ENCODE measurements around the gene INKA2. TPM values are rescaled to one million over a fixed set of nuclear protein-coding genes. Genes with fewer than 3 reads are reported as not detected.

Gene INKA2
- polyA plus RNA-seq, 4 donors = 0.22 to 4.4 (median 1.2) TPM

GRCh38 chr1:111727056-111727455, 12.1 kb downstream of the INKA2 start:
- FAIRE-seq = no peak
- DNase-seq = no peak
- H3K27ac ChIP-seq (ENCODE audit: low read depth in 1 of 3, low read length in 2 of 3) = no peak overlapping the region
- WGBS, 3 donors = 87 to 93% (median 89%) methylated on average over 17 to 18 of the region's 18 CpGs
- no peak overlapping the region for H3K4me3 ChIP-seq (ENCODE audit: low read depth in 1 of 3, low read length in 3 of 3)
- no peaks in the 10 kb centered on the region for H3K27me3 ChIP-seq (ENCODE audit: control insufficient read depth in 3 of 3, insufficient read depth in 3 of 3, low read length in 3 of 3)
- H3K9me3 ChIP-seq (ENCODE audit: control insufficient read depth in 2 of 2, insufficient read depth in 1 of 2, low read depth in 1 of 2, low read length in 1 of 2) = no peaks in the 10 kb centered on the region
- H3K4me1 ChIP-seq (ENCODE audit: control insufficient read depth in 3 of 3, insufficient read depth in 2 of 3, low read depth in 1 of 3, low read length in 2 of 3) = no peaks in the 10 kb centered on the region
- H3K36me3 ChIP-seq (ENCODE audit: control insufficient read depth in 3 of 3, insufficient read depth in 2 of 3, low read depth in 1 of 3, low read length in 3 of 3) = peaks cover 0 to 9% (median 0%) of the 10 kb centered on the region in 3 donors

- no peak for DNase-seq
- 18 to 58% (median 54%) methylated on average over 4 to 5 of the region's 5 CpGs for WGBS, 3 donors
- no peak for FAIRE-seq
- Histone ChIP-seq H3K36me3 (ENCODE audit: control insufficient read depth in 3 of 3, insufficient read depth in 2 of 3, low read depth in 1 of 3, low read length in 3 of 3) (peaks cover 0 to 7% (median 0%) of the 10 kb centered on the region in 3 donors), H3K9me3 (ENCODE audit: control insufficient read depth in 2 of 2, insufficient read depth in 1 of 2, low read depth in 1 of 2, low read length in 1 of 2) (no peaks in the 10 kb centered on the region), H3K4me3 (ENCODE audit: low read depth in 1 of 3, low read length in 3 of 3) (no peak overlapping the region), H3K4me1 (ENCODE audit: control insufficient read depth in 3 of 3, insufficient read depth in 2 of 3, low read depth in 1 of 3, low read length in 2 of 3) (no peaks in the 10 kb centered on the region), H3K27ac (ENCODE audit: low read depth in 1 of 3, low read length in 2 of 3) (no peak overlapping the region), H3K27me3 (ENCODE audit: control insufficient read depth in 3 of 3, insufficient read depth in 3 of 3, low read length in 3 of 3) (no peaks in the 10 kb centered on the region)
Observed at GRCh38 chr1:111725192-111725591, 14.0 kb downstream of the INKA2 start.

- FAIRE-seq (no peak), DNase-seq (no peak)
- no peaks in the 10 kb centered on the region for H3K4me1 ChIP-seq (ENCODE audit: control insufficient read depth in 3 of 3, insufficient read depth in 2 of 3, low read depth in 1 of 3, low read length in 2 of 3)
- H3K27me3 ChIP-seq (ENCODE audit: control insufficient read depth in 3 of 3, insufficient read depth in 3 of 3, low read length in 3 of 3) = no peaks in the 10 kb centered on the region
- 22 to 50% (median 23%) methylated on average over 1 of the region's 1 CpG for WGBS, 3 donors
- H3K4me3 ChIP-seq (ENCODE audit: low read depth in 1 of 3, low read length in 3 of 3) = no peak overlapping the region
- no peaks in the 10 kb centered on the region for H3K9me3 ChIP-seq (ENCODE audit: control insufficient read depth in 2 of 2, insufficient read depth in 1 of 2, low read depth in 1 of 2, low read length in 1 of 2)
- peaks cover 0 to 7% (median 0%) of the 10 kb centered on the region in 3 donors for H3K36me3 ChIP-seq (ENCODE audit: control insufficient read depth in 3 of 3, insufficient read depth in 2 of 3, low read depth in 1 of 3, low read length in 3 of 3)
- no peak overlapping the region for H3K27ac ChIP-seq (ENCODE audit: low read depth in 1 of 3, low read length in 2 of 3)
Observed at GRCh38 chr1:111723871-111724270, 15.3 kb downstream of the INKA2 start.

- 51 to 68% (median 57%) methylated on average over 7 of the region's 7 CpGs for WGBS, 3 donors
Observed at GRCh38 chr1:111723091-111723806, 15.9 kb downstream of the INKA2 start.

GRCh38 chr1:111720977-111721786, 18.0 kb downstream of the INKA2 start:
- Histone ChIP-seq H3K4me3 (ENCODE audit: low read depth in 1 of 3, low read length in 3 of 3) (no peak overlapping the region), H3K4me1 (ENCODE audit: control insufficient read depth in 3 of 3, insufficient read depth in 2 of 3, low read depth in 1 of 3, low read length in 2 of 3) (no peaks in the 10 kb centered on the region), H3K36me3 (ENCODE audit: control insufficient read depth in 3 of 3, insufficient read depth in 2 of 3, low read depth in 1 of 3, low read length in 3 of 3) (peaks cover 0 to 3% (median 2%) of the 10 kb centered on the region in 3 donors), H3K27ac (ENCODE audit: low read depth in 1 of 3, low read length in 2 of 3) (peak overlapping the region in 1 of 3 donors; percentile 35), H3K27me3 (ENCODE audit: control insufficient read depth in 3 of 3, insufficient read depth in 3 of 3, low read length in 3 of 3) (no peaks in the 10 kb centered on the region), H3K9me3 (ENCODE audit: control insufficient read depth in 2 of 2, insufficient read depth in 1 of 2, low read depth in 1 of 2, low read length in 1 of 2) (no peaks in the 10 kb centered on the region)
- DNase-seq = no peak
- WGBS, 3 donors = 67 to 72% (median 71%) methylated on average over 10 of the region's 10 CpGs
- FAIRE-seq = no peak

More at GRCh38 chr1:111723091-111723806, 15.9 kb downstream of the INKA2 start:
- Histone ChIP-seq H3K27me3 (ENCODE audit: control insufficient read depth in 3 of 3, insufficient read depth in 3 of 3, low read length in 3 of 3) (no peaks in the 10 kb centered on the region), H3K4me3 (ENCODE audit: low read depth in 1 of 3, low read length in 3 of 3) (no peak overlapping the region), H3K27ac (ENCODE audit: low read depth in 1 of 3, low read length in 2 of 3) (no peak overlapping the region), H3K4me1 (ENCODE audit: control insufficient read depth in 3 of 3, insufficient read depth in 2 of 3, low read depth in 1 of 3, low read length in 2 of 3) (no peaks in the 10 kb centered on the region), H3K36me3 (ENCODE audit: control insufficient read depth in 3 of 3, insufficient read depth in 2 of 3, low read depth in 1 of 3, low read length in 3 of 3) (peaks cover 0 to 7% (median 0%) of the 10 kb centered on the region in 3 donors), H3K9me3 (ENCODE audit: control insufficient read depth in 2 of 2, insufficient read depth in 1 of 2, low read depth in 1 of 2, low read length in 1 of 2) (no peaks in the 10 kb centered on the region)
- DNase-seq = peak in 1 of 2 donors; percentile 35
- FAIRE-seq = no peak

GRCh38 chr1:111720274-111720976, 18.8 kb downstream of the INKA2 start:
- Histone ChIP-seq H3K36me3 (ENCODE audit: control insufficient read depth in 3 of 3, insufficient read depth in 2 of 3, low read depth in 1 of 3, low read length in 3 of 3) (peaks cover 0 to 3% (median 2%) of the 10 kb centered on the region in 3 donors), H3K27me3 (ENCODE audit: control insufficient read depth in 3 of 3, insufficient read depth in 3 of 3, low read length in 3 of 3) (no peaks in the 10 kb centered on the region), H3K27ac (ENCODE audit: low read depth in 1 of 3, low read length in 2 of 3) (peak overlapping the region in 1 of 3 donors; percentile 35), H3K4me1 (ENCODE audit: control insufficient read depth in 3 of 3, insufficient read depth in 2 of 3, low read depth in 1 of 3, low read length in 2 of 3) (no peaks in the 10 kb centered on the region), H3K9me3 (ENCODE audit: control insufficient read depth in 2 of 2, insufficient read depth in 1 of 2, low read depth in 1 of 2, low read length in 1 of 2) (no peaks in the 10 kb centered on the region), H3K4me3 (ENCODE audit: low read depth in 1 of 3, low read length in 3 of 3) (no peak overlapping the region)
- 65 to 68% (median 65%) methylated on average over 7 of the region's 7 CpGs for WGBS, 3 donors
- DNase-seq (no peak), FAIRE-seq (no peak)

GRCh38 chr1:111719674-111720132, 19.5 kb downstream of the INKA2 start:
- no peak for FAIRE-seq
- no peak overlapping the region for H3K4me3 ChIP-seq (ENCODE audit: low read depth in 1 of 3, low read length in 3 of 3)
- DNase-seq = no peak
- no peaks in the 10 kb centered on the region for H3K9me3 ChIP-seq (ENCODE audit: control insufficient read depth in 2 of 2, insufficient read depth in 1 of 2, low read depth in 1 of 2, low read length in 1 of 2)
- WGBS, 3 donors = 53 to 67% (median 58%) methylated on average over 4 of the region's 4 CpGs
- H3K4me1 ChIP-seq (ENCODE audit: control insufficient read depth in 3 of 3, insufficient read depth in 2 of 3, low read depth in 1 of 3, low read length in 2 of 3) = no peaks in the 10 kb centered on the region
- H3K36me3 ChIP-seq (ENCODE audit: control insufficient read depth in 3 of 3, insufficient read depth in 2 of 3, low read depth in 1 of 3, low read length in 3 of 3) = peaks cover 0 to 3% (median 2%) of the 10 kb centered on the region in 3 donors
- no peak overlapping the region for H3K27ac ChIP-seq (ENCODE audit: low read depth in 1 of 3, low read length in 2 of 3)
- H3K27me3 ChIP-seq (ENCODE audit: control insufficient read depth in 3 of 3, insufficient read depth in 3 of 3, low read length in 3 of 3) = no peaks in the 10 kb centered on the region

GRCh38 chr1:111719135-111719534, 20.1 kb downstream of the INKA2 start:
- Histone ChIP-seq H3K4me3 (ENCODE audit: low read depth in 1 of 3, low read length in 3 of 3) (no peak overlapping the region), H3K27me3 (ENCODE audit: control insufficient read depth in 3 of 3, insufficient read depth in 3 of 3, low read length in 3 of 3) (no peaks in the 10 kb centered on the region), H3K4me1 (ENCODE audit: control insufficient read depth in 3 of 3, insufficient read depth in 2 of 3, low read depth in 1 of 3, low read length in 2 of 3) (no peaks in the 10 kb centered on the region), H3K9me3 (ENCODE audit: control insufficient read depth in 2 of 2, insufficient read depth in 1 of 2, low read depth in 1 of 2, low read length in 1 of 2) (no peaks in the 10 kb centered on the region), H3K36me3 (ENCODE audit: control insufficient read depth in 3 of 3, insufficient read depth in 2 of 3, low read depth in 1 of 3, low read length in 3 of 3) (peaks cover 0 to 3% (median 2%) of the 10 kb centered on the region in 3 donors), H3K27ac (ENCODE audit: low read depth in 1 of 3, low read length in 2 of 3) (no peak overlapping the region)
- DNase-seq = no peak
- FAIRE-seq = no peak
- WGBS, 3 donors = 96% methylated on average over 5 of the region's 5 CpGs
